Activated naive CD4-positive, alpha-beta T cell treated with anti-CD3 and anti-CD28 coated beads for 36 hours (primary cell): ENCODE data around the gene TPGS1. TPM values are rescaled to one million over a fixed set of nuclear protein-coding genes. Genes with fewer than 3 reads are reported as not detected.

Source experiments
- CTCF ChIA-PET: fragments of 350-600 bp; sonication (Branson Sonifier 250); formaldehyde crosslinking; loops from one replicate; lab custom pipeline; 2021; ENCODE audit warnings: antibody characterized with exemption; lab: Charles Lee
- DNase-seq: peaks from one replicate; pipeline ENCODE4 v3.0.0-alpha.2; 2020
- H3K27ac Mint-ChIP-seq: one replicate; pipeline ENCODE4 v1.8.0; 2021; ENCODE audit warnings: mild to moderate bottlenecking, mixed read lengths
- H3K27me3 Mint-ChIP-seq: one replicate; pipeline ENCODE4 v1.8.0; 2021; ENCODE audit warnings: low read depth, mixed read lengths
- H3K36me3 Mint-ChIP-seq: one replicate; pipeline ENCODE4 v1.8.0; 2021; ENCODE audit warnings: low read depth, mixed read lengths
- H3K4me1 Mint-ChIP-seq: one replicate; pipeline ENCODE4 v1.8.0; 2021; ENCODE audit warnings: low read depth, mixed read lengths
- H3K4me3 Mint-ChIP-seq: one replicate; pipeline ENCODE4 v1.8.0; 2021; ENCODE audit warnings: mild to moderate bottlenecking, moderate library complexity, mixed read lengths
- H3K9me3 Mint-ChIP-seq: one replicate; pipeline ENCODE4 v1.8.0; 2021; ENCODE audit warnings: mixed read lengths
- intact Hi-C: fragments of 100-400 bp; cut with micrococcal nuclease; formaldehyde crosslinking; loops from one replicate; pipeline ENCODE4 v1.15.1; 2023
- total RNA-seq, 2 experiments: library from RNA; stranded (reverse); gene quantifications; one replicate each; pipeline ENCODE4 v1.2.3, GENCODE V29; 2021

The TPGS1 gene
- total RNA-seq, 2 experiments from 2014 or later: 4.2 to 5.1 TPM

DNA sequence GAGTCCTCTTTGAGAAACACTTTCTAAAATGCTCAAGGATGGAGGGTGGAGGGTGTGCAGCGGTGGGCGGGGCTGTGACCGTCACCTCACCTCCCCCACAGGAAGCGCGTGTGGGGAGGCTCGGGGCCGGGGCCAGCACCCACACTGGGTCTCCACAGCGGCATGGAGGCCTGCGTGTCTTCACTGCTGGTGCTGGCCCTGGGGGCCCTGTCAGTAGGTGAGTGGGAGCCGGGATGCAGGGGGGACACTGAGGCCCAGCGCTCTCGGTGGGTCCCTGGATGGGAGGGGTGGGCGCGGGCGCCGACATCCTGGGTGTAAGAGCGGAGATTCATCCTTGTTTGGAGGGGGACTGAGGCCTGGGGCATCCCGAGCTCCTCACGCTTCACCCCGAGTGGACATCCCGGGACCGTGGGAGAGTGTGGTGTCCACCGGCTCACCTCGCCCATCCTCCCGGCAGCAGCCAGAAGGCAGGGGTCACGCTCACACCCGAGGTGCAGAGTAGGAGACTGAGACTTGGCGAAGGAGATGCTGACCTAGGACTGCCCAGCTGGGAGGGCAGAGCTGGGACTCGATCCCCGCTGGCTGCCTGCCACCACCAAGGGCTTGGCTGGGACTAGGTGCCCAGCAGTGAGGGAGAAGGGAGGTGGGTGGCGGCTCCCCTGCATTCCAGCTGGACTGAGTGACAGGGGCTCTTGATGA is 36.8 kb downstream of the TPGS1 start, which contains the start of gene GZMM:
Gene GZMM, plus strand, starts transcription at position 144 of the 699 bp plus-strand sequence. Its CDS starts 19 bp downstream, at position 163.
- H3K27ac Mint-ChIP-seq: peak within 1 kb of the TSS; percentile 81
- H3K4me3 Mint-ChIP-seq: peak within 1 kb of the TSS; percentile 78
- DNase-seq: peak; percentile 83
- peaks cover 23% of the 10 kb centered on the region for H3K4me1 Mint-ChIP-seq
- peaks cover 2% of the 10 kb centered on the region for H3K36me3 Mint-ChIP-seq
- intact Hi-C loops: loop anchor here (1.0 kb wide), 1 partner anchor 11 kb away; no protein-coding TSS in a partner anchor
- H3K9me3 Mint-ChIP-seq: no peaks in the 10 kb centered on the region
- CTCF ChIA-PET: interaction anchor here (0.7 kb wide), 2 partner anchors 202 to 209 kb away, joined by 3 read pairs; no protein-coding TSS in a partner anchor
- no peaks in the 10 kb centered on the region for H3K27me3 Mint-ChIP-seq

- H3K4me1 Mint-ChIP-seq: peaks cover 26% of the 10 kb centered on the region
- DNase-seq: no peak
- H3K27ac Mint-ChIP-seq: no peak overlapping the region
- intact Hi-C loops: no loop called here
- peaks cover 2% of the 10 kb centered on the region for H3K36me3 Mint-ChIP-seq
- CTCF ChIA-PET: no interaction called here
- no peak overlapping the region for H3K4me3 Mint-ChIP-seq
- no peaks in the 10 kb centered on the region for H3K27me3 Mint-ChIP-seq
- H3K9me3 Mint-ChIP-seq: no peaks in the 10 kb centered on the region
Observed at GRCh38 chr19:547117-547516, 39.8 kb downstream of the TPGS1 start.

GRCh38 chr19:547836-548720 is 40.8 kb downstream of the TPGS1 start:
- no peak overlapping the region for H3K27ac Mint-ChIP-seq
- DNase-seq: no peak
- H3K36me3 Mint-ChIP-seq: peaks cover 2% of the 10 kb centered on the region
- H3K4me3 Mint-ChIP-seq: no peak overlapping the region
- no peaks in the 10 kb centered on the region for H3K27me3 Mint-ChIP-seq
- no peaks in the 10 kb centered on the region for H3K9me3 Mint-ChIP-seq
- peaks cover 26% of the 10 kb centered on the region for H3K4me1 Mint-ChIP-seq
- CTCF ChIA-PET: interaction anchor here (0.9 kb wide), 1 partner anchor 17 kb away, joined by 3 read pairs; no protein-coding TSS in a partner anchor
- intact Hi-C loops: no loop called here

- no peak overlapping the region for H3K4me3 Mint-ChIP-seq
- H3K27ac Mint-ChIP-seq: no peak overlapping the region
- CTCF ChIA-PET: interaction anchor here (0.6 to 0.9 kb wide), 3 partner anchors 16 to 826 kb away, joined by 3 to 4 read pairs (median 3); no protein-coding TSS in a partner anchor
- intact Hi-C loops: no loop called here
- no peaks in the 10 kb centered on the region for H3K9me3 Mint-ChIP-seq
- no peak for DNase-seq
- no peaks in the 10 kb centered on the region for H3K36me3 Mint-ChIP-seq
- no peaks in the 10 kb centered on the region for H3K27me3 Mint-ChIP-seq
- H3K4me1 Mint-ChIP-seq: peaks cover 15% of the 10 kb centered on the region
Observed at GRCh38 chr19:548886-549830, 41.9 kb downstream of the TPGS1 start.

- Mint-ChIP-seq H3K4me1 (peaks cover 3% of the 10 kb centered on the region), H3K9me3 (no peaks in the 10 kb centered on the region), H3K27ac (no peak overlapping the region), H3K4me3 (no peak overlapping the region), H3K36me3 (no peaks in the 10 kb centered on the region), H3K27me3 (no peaks in the 10 kb centered on the region)
- CTCF ChIA-PET: interaction anchor here (1.7 kb wide), 1 partner anchor 29 kb away, joined by 3 read pairs; no protein-coding TSS in a partner anchor
- intact Hi-C loops: no loop called here
- DNase-seq: no peak
Observed at GRCh38 chr19:554817-555216, 47.5 kb downstream of the TPGS1 start.

DNA sequence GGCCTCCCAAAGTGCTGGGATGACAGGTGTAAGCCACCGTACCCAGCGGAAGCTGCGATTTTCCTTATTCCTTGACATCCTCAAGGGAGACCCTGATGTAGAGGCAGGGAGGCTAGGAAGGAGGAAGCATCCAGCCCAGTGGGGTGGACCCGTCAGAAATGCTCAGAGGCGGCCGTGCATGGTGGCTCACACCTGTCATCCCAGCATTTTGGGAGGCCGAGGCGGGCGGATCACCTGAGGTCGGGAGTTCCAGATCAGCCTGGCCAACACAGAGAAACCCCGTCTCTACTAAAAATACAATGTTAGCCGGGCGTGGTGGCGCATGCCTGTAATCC is 48.1 kb downstream of the TPGS1 start:
- intact Hi-C loops: no loop called here
- no peak overlapping the region for H3K4me3 Mint-ChIP-seq
- CTCF ChIA-PET: interaction anchor here (1.7 kb wide), 1 partner anchor 28 kb away, joined by 3 read pairs; no protein-coding TSS in a partner anchor
- H3K27me3 Mint-ChIP-seq: no peaks in the 10 kb centered on the region
- no peak for DNase-seq
- H3K9me3 Mint-ChIP-seq: no peaks in the 10 kb centered on the region
- H3K36me3 Mint-ChIP-seq: no peaks in the 10 kb centered on the region
- no peak overlapping the region for H3K27ac Mint-ChIP-seq
- peaks cover 3% of the 10 kb centered on the region for H3K4me1 Mint-ChIP-seq

GRCh38 chr19:556611-557382 is 49.5 kb downstream of the TPGS1 start:
- Mint-ChIP-seq H3K4me3 (no peak overlapping the region), H3K27ac (no peak overlapping the region), H3K36me3 (no peaks in the 10 kb centered on the region), H3K27me3 (no peaks in the 10 kb centered on the region), H3K9me3 (no peaks in the 10 kb centered on the region), H3K4me1 (no peaks in the 10 kb centered on the region)
- CTCF ChIA-PET: interaction anchor here (0.5 kb wide), 1 partner anchor 24 kb away, joined by 4 read pairs; no protein-coding TSS in a partner anchor
- DNase-seq: no peak
- intact Hi-C loops: no loop called here

DNA sequence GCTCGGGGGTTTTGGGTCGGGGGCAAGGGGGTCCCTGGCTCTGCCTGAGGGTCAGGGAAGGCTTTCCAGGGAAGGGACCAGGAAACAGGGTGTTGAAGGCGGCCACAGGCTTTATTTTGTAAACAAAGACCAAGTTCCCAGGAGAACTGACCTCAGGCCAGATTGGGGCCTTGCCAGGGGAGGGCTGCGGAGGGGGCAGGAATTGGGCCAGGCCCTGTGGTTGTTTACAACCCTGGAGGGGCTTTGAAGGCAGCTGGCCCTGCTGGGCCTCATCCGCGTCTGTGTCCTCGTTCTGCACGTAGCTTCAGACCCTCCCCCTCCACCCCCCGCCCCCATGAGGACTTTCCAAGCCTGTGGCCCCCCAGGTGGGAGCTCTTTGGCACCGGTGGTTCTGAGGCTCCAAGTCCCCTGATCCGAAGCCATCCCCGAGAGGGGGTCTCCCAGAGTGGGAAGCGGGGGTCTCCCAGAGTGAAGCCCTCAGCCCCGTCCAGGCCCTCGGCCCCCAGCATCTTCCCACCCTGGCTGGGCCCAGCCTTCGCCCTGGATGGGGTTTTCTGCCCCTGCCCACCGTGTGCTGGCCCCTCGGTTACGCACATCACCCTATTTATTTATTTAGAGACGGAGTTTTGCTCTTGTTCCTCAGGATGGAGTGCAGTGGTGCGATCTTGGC is 51.6 kb downstream of the TPGS1 start:
- H3K4me3 Mint-ChIP-seq: no peak overlapping the region
- H3K4me1 Mint-ChIP-seq: no peaks in the 10 kb centered on the region
- H3K9me3 Mint-ChIP-seq: no peaks in the 10 kb centered on the region
- intact Hi-C loops: no loop called here
- H3K36me3 Mint-ChIP-seq: no peaks in the 10 kb centered on the region
- H3K27me3 Mint-ChIP-seq: no peaks in the 10 kb centered on the region
- CTCF ChIA-PET: no interaction called here
- no peak for DNase-seq
- no peak overlapping the region for H3K27ac Mint-ChIP-seq

- Mint-ChIP-seq H3K4me1 (no peaks in the 10 kb centered on the region), H3K36me3 (no peaks in the 10 kb centered on the region), H3K27ac (no peak overlapping the region), H3K27me3 (no peaks in the 10 kb centered on the region), H3K9me3 (no peaks in the 10 kb centered on the region), H3K4me3 (no peak overlapping the region)
- intact Hi-C loops: no loop called here
- no peak for DNase-seq
- CTCF ChIA-PET: no interaction called here
Observed at GRCh38 chr19:560121-560520, 52.8 kb downstream of the TPGS1 start.

- Mint-ChIP-seq H3K36me3 (peaks cover 3% of the 10 kb centered on the region), H3K4me3 (no peak overlapping the region), H3K27me3 (no peaks in the 10 kb centered on the region), H3K4me1 (peaks cover 11% of the 10 kb centered on the region), H3K27ac (no peak overlapping the region), H3K9me3 (no peaks in the 10 kb centered on the region)
- CTCF ChIA-PET: no interaction called here
- no peak for DNase-seq
- intact Hi-C loops: no loop called here
Observed at GRCh38 chr19:566403-566802, 59.1 kb downstream of the TPGS1 start.

DNA sequence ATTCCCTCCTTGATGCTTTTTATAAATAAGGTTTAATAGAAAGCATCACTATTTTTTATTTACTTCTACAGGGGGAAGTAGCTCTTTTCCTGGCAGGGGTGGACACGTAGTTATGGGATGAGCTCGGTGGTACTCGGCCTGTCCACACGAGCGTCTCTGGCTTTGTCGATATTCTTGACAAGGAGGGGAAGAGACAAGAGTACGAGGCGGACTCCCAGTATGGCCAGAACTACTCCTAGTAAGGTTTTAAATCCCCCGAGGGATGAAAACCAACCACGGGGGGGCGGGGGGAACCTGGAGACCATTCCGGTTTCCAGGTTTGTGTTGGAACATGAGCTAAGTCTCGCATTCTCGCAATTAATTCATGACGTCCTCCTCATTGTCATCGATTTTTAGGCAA is 59.5 kb downstream of the TPGS1 start:
- peaks cover 11% of the 10 kb centered on the region for H3K4me1 Mint-ChIP-seq
- H3K9me3 Mint-ChIP-seq: no peaks in the 10 kb centered on the region
- no peaks in the 10 kb centered on the region for H3K27me3 Mint-ChIP-seq
- no peak for DNase-seq
- peaks cover 3% of the 10 kb centered on the region for H3K36me3 Mint-ChIP-seq
- no peak overlapping the region for H3K4me3 Mint-ChIP-seq
- CTCF ChIA-PET: no interaction called here
- intact Hi-C loops: no loop called here
- H3K27ac Mint-ChIP-seq: no peak overlapping the region
